NT2/D1 (cell line): ENCODE measurements around the gene OTUD6A.

ENCODE experiments used
- YY1 ChIP-seq: IDR thresholded peaks from 2 replicates; pipeline ENCODE4 v1.6.1; 2011; ENCODE audit not compliant: insufficient read length, insufficient read depth
- ZNF274 ChIP-seq: IDR thresholded peaks from 2 replicates; pipeline ENCODE4 v1.6.1; 2011; ENCODE audit warnings: mild to moderate bottlenecking, low read depth, low read length

- no peak for TF ChIP-seq YY1
- TF ChIP-seq ZNF274, result no peak
Measured at GRCh38 chrX:70041993-70042392, 20.3 kb upstream of the OTUD6A start.
